CD4-positive, alpha-beta memory T cell (primary cell): Measurements from ENCODE around the gene FPGS. TPM values are rescaled to one million over a fixed set of nuclear protein-coding genes. Genes with fewer than 3 reads are reported as not detected.
"Not testable (repeated sequence)": the region's sequence is repeated elsewhere in the genome, so short reads cannot be mapped to it uniquely, and the experiment has no call there.

ENCODE experiments used
- CTCF ChIA-PET: fragments of 350-600 bp; sonication (Branson Sonifier 250); formaldehyde crosslinking; loops from one replicate; lab custom pipeline; 2021; ENCODE audit warnings: inconsistent platforms; ENCODE audit not compliant: partially characterized antibody; lab: Charles Lee
- POLR2A ChIA-PET: fragments of 350-600 bp; sonication (Branson Sonifier 250); formaldehyde crosslinking; loops from one replicate; lab custom pipeline; 2021; ENCODE audit not compliant: partially characterized antibody; lab: Charles Lee
- DNase-seq, 5 donors: peaks; one replicate each; pipeline versions ENCODE4 v3.0.0 to v3.0.0-alpha.2; 2020 to 2022; ENCODE audit warnings: mixed read lengths in 1 of 5
- H3K27ac ChIP-seq: one replicate; pipeline ENCODE4 v1.7.0; 2013; ENCODE audit warnings: low read depth, low read length
- H3K27me3 ChIP-seq: 2 replicates; pipeline ENCODE4 v1.7.0; 2013; ENCODE audit warnings: mild to moderate bottlenecking, low read length, moderate library complexity; ENCODE audit not compliant: insufficient read depth
- H3K36me3 ChIP-seq: 2 replicates; pipeline ENCODE4 v1.7.0; 2013; ENCODE audit warnings: mild to moderate bottlenecking, low read length, moderate library complexity; ENCODE audit not compliant: insufficient read depth
- H3K4me1 ChIP-seq: 2 replicates; pipeline ENCODE4 v1.7.0; 2013; ENCODE audit warnings: mild to moderate bottlenecking, low read length, moderate library complexity; ENCODE audit not compliant: insufficient read depth
- H3K4me3 ChIP-seq, 2 donors: one replicate each; pipeline ENCODE4 v1.7.0; 2013; ENCODE audit warnings: low read length in 2 of 2, mild to moderate bottlenecking in 1 of 2
- H3K9me3 ChIP-seq, 2 donors: one replicate each; pipeline ENCODE4 v1.7.0; 2013; ENCODE audit warnings: low read length in 2 of 2, control low read depth in 1 of 2; ENCODE audit not compliant: control insufficient read depth in 1 of 2
- H3K27ac Mint-ChIP-seq, 7 donors: one replicate each; pipeline ENCODE4 v1.8.0; 2020 to 2021; ENCODE audit warnings: mixed read lengths in 7 of 7, mild to moderate bottlenecking in 6 of 7, inconsistent platforms in 3 of 7, moderate library complexity in 3 of 7
- H3K27me3 Mint-ChIP-seq, 2 donors: one replicate each; pipeline ENCODE4 v1.8.0; 2020 to 2021; ENCODE audit warnings: mixed read lengths in 2 of 2
- H3K36me3 Mint-ChIP-seq, 2 donors: one replicate each; pipeline ENCODE4 v1.8.0; 2020 to 2021; ENCODE audit warnings: mixed read lengths in 2 of 2, inconsistent platforms in 1 of 2, mild to moderate bottlenecking in 1 of 2
- H3K4me1 Mint-ChIP-seq, 4 donors: one replicate each; pipeline ENCODE4 v1.8.0; 2020 to 2021; ENCODE audit warnings: mixed read lengths in 4 of 4, mild to moderate bottlenecking in 1 of 4
- H3K4me3 Mint-ChIP-seq, 8 donors: one replicate each; pipeline ENCODE4 v1.8.0; 2020 to 2021; ENCODE audit warnings: mixed read lengths in 8 of 8, mild to moderate bottlenecking in 7 of 8, moderate library complexity in 6 of 8, inconsistent platforms in 3 of 8
- H3K9me3 Mint-ChIP-seq, 8 donors: one replicate each; pipeline ENCODE4 v1.8.0; 2020 to 2021; ENCODE audit warnings: mixed read lengths in 8 of 8, mild to moderate bottlenecking in 5 of 8, inconsistent platforms in 3 of 8, moderate library complexity in 1 of 8
- intact Hi-C: fragments of 100-400 bp; cut with micrococcal nuclease; formaldehyde crosslinking; loops from one replicate; pipeline ENCODE4 v1.15.1; 2023
- polyA plus RNA-seq, 2 donors: library from polyadenylated mRNA; unstranded; fragments of 300-500 nt; fragmentation: Illumina TruSeq; gene quantifications; one replicate each; pipeline ENCODE4 v1.2.3, GENCODE V29; 2021
- total RNA-seq, 2 experiments: library from RNA; stranded (reverse); gene quantifications; one replicate each; pipeline ENCODE4 v1.2.3, GENCODE V29; 2021

FPGS gene
- total and polyA plus RNA-seq, 4 experiments from 2014 or later, result 49.4 to 101 (median 77.5) TPM

DNA sequence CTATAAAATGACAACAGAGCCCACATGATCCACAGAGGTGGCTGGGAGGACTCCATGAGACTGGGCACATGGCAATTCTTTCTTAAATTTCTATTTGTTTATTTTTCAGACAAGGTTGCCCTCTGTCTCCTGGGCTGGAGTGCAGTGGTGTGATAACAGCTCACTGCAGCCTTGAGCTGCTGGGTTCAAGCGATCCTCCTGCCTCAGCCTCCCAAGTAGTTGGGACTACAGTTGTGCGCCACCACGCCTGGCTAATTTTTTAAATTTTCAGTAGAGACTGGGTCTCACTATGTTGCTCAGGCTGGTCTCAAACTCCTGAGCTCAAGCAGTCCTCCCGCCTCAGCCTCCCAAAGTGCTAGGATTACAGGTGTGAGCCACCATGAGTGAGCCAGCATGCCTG lies 42.9 kb downstream of the FPGS start:
- DNase-seq, H3K4me1 Mint-ChIP-seq, H3K36me3 ChIP-seq, H3K27ac Mint-ChIP-seq, intact Hi-C loops, H3K27ac ChIP-seq, POLR2A ChIA-PET, H3K27me3 Mint-ChIP-seq, CTCF ChIA-PET, H3K27me3 ChIP-seq, H3K4me3 Mint-ChIP-seq, H3K4me1 ChIP-seq, H3K4me3 ChIP-seq: not testable (repeated sequence)
- Mint-ChIP-seq H3K36me3 (peaks cover 12 to 19% of the 10 kb centered on the region in 2 donors), H3K9me3 (peaks cover 0 to 23% (median 12%) of the 10 kb centered on the region in 8 donors)
- H3K9me3 ChIP-seq, result peaks cover 0 to 16% of the 10 kb centered on the region in 2 donors

DNA sequence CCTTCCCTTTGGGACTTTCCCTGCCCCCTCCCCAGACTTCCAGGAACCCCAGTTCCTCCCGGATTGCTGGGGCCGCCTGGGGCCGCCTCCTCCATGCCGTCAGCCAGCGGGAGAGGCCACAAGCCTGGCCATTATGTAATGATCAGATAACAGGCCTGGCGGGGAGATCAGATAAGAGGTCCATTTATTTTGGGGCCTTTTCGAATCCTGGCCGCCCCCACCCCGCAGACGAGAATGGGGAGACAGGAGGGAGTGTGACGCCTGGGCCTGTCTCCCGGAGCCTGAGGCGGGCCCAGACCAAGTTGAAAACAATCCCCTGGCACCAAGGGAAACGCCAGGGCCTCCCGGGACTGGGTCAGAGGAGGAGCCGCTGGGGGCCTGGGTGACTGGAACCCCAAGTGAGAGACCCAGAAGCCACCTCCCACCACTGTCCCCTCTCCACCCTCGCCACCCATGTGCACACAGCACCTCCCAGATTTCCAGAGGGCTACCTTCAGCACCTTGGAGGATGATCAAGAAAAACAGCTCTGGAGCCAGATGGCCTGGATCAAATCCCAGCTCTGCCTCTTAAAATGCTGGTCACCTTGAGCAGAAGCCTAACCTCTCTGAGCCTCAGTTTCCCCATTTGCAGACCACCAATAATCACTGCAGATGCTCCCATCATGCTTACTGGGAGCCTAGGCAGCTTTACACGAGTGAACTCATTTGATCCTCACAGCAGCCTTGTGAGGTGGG lies 43.9 kb downstream of the FPGS start:
- no peak overlapping the region for H3K4me3 Mint-ChIP-seq

DNA sequence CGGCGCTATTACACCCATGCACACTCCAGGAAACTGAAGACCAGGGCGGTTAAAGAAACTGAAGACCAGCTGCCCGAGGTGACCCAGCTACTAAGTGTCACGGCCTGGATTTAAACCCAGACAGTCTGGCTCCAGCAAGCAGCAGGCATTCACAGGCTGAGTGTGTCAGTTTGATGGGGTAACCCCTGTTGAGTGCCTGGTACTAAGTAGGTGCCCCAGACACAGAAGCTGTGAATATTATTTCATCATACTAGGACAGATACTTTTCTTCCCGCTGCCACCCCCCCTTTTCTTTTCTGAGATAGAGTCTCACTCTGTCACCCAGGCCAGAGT lies 44.5 kb downstream of the FPGS start:
- H3K9me3 Mint-ChIP-seq, result peaks cover 0 to 23% (median 13%) of the 10 kb centered on the region in 8 donors
- POLR2A ChIA-PET, result interaction anchor here (1.1 to 1.5 kb wide), 2 partner anchors 9 to 14 kb away, joined by 3 to 4 read pairs; no protein-coding TSS in a partner anchor
- H3K36me3 ChIP-seq, result no peaks in the 10 kb centered on the region
- intact Hi-C loops, result no loop called here
- H3K27ac Mint-ChIP-seq, result no peak overlapping the region
- peaks cover 9 to 18% of the 10 kb centered on the region in 2 donors for H3K36me3 Mint-ChIP-seq
- DNase-seq, result no peak
- no peaks in the 10 kb centered on the region for H3K27me3 ChIP-seq
- peaks cover 5% of the 10 kb centered on the region for H3K4me1 ChIP-seq
- CTCF ChIA-PET, result interaction anchor here (2.5 kb wide), 1 partner anchor 23 kb away, joined by 8 read pairs; no protein-coding TSS in a partner anchor
- H3K4me3 ChIP-seq, result no peak overlapping the region
- peaks cover 2 to 8% (median 5%) of the 10 kb centered on the region in 4 donors for H3K4me1 Mint-ChIP-seq
- no peaks in the 10 kb centered on the region for H3K27me3 Mint-ChIP-seq
- no peak overlapping the region for H3K4me3 Mint-ChIP-seq
- peaks cover 0 to 16% of the 10 kb centered on the region in 2 donors for H3K9me3 ChIP-seq
- no peak overlapping the region for H3K27ac ChIP-seq

More for the DNA sequence above, 43.9 kb downstream of the FPGS start:
- Histone ChIP-seq H3K4me1 (no peaks in the 10 kb centered on the region), H3K27ac (no peak overlapping the region), H3K27me3 (no peaks in the 10 kb centered on the region), H3K9me3 (peaks cover 0 to 16% of the 10 kb centered on the region in 2 donors), H3K36me3 (no peaks in the 10 kb centered on the region), H3K4me3 (no peak overlapping the region)
- CTCF ChIA-PET, result no interaction called here
- intact Hi-C loops, result no loop called here
- Mint-ChIP-seq H3K27ac (no peak overlapping the region), H3K36me3 (peaks cover 9 to 18% of the 10 kb centered on the region in 2 donors), H3K27me3 (no peaks in the 10 kb centered on the region), H3K4me1 (peaks cover 0 to 4% (median 1%) of the 10 kb centered on the region in 4 donors), H3K9me3 (peaks cover 0 to 23% (median 13%) of the 10 kb centered on the region in 8 donors)
- POLR2A ChIA-PET, result interaction anchor here (1.1 to 1.5 kb wide), 2 partner anchors 9 to 15 kb away, joined by 3 to 4 read pairs; no protein-coding TSS in a partner anchor
- DNase-seq, result no peak

DNA sequence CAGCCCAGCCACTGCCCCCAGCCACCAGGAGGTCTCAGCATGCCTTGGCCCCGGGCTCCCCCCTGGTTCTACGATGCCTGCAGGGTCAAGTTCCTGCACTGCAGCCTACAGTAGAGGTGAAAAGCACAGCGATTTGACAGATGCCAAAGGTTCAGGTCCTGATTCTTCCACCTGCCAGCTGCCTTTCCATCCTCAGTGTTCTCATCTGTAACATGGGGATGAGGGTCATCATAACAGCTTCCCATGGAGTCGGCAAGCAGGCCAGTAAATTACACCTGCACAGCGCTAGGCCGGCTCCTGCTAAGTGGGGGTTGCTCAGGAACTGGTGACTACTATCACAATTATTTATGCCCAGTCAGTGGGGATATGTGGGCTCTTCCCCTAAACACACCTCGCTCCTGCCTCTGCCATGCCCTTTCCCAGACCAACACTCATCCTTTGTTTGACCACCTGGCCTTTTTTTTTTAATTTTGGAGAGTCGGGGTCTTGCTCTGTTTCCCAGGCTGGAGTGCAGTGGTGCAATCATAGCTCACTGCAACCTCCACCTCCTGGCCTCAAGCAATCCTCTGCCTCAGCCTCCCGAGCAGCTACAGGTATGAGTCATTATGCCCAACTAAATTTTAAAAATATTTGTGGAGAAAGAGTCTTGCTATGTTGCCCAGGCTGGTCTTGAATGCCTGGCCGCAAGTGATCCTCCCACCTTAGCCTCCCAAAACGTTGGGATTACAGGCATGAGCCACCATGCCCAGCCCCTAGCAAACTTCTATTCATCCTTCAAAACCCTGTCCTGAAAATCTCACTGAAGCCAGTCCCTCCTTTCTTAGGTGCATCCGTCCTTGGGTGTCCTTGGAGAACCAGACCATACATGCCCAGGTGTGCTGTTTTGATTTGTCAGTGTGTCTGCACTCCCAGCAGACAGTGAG lies 45.4 kb downstream of the FPGS start:
- H3K27me3 Mint-ChIP-seq, result no peaks in the 10 kb centered on the region
- intact Hi-C loops, result no loop called here
- Histone ChIP-seq H3K36me3 (no peaks in the 10 kb centered on the region), H3K9me3 (peaks cover 0 to 16% of the 10 kb centered on the region in 2 donors), H3K4me1 (peaks cover 11% of the 10 kb centered on the region), H3K4me3 (no peak overlapping the region), H3K27me3 (no peaks in the 10 kb centered on the region), H3K27ac (no peak overlapping the region)
- H3K9me3 Mint-ChIP-seq, result peaks cover 0 to 23% (median 13%) of the 10 kb centered on the region in 8 donors
- CTCF ChIA-PET, result interaction anchor here (2.5 kb wide), 1 partner anchor 22 kb away, joined by 8 read pairs; no protein-coding TSS in a partner anchor
- H3K27ac Mint-ChIP-seq, result no peak overlapping the region
- peaks cover 3 to 17% (median 10%) of the 10 kb centered on the region in 4 donors for H3K4me1 Mint-ChIP-seq
- peaks cover 9 to 18% of the 10 kb centered on the region in 2 donors for H3K36me3 Mint-ChIP-seq
- DNase-seq, result no peak
- H3K4me3 Mint-ChIP-seq, result no peak overlapping the region
- POLR2A ChIA-PET, result interaction anchor here (1.1 to 1.5 kb wide), 2 partner anchors 10 to 13 kb away, joined by 3 to 4 read pairs; no protein-coding TSS in a partner anchor

DNA sequence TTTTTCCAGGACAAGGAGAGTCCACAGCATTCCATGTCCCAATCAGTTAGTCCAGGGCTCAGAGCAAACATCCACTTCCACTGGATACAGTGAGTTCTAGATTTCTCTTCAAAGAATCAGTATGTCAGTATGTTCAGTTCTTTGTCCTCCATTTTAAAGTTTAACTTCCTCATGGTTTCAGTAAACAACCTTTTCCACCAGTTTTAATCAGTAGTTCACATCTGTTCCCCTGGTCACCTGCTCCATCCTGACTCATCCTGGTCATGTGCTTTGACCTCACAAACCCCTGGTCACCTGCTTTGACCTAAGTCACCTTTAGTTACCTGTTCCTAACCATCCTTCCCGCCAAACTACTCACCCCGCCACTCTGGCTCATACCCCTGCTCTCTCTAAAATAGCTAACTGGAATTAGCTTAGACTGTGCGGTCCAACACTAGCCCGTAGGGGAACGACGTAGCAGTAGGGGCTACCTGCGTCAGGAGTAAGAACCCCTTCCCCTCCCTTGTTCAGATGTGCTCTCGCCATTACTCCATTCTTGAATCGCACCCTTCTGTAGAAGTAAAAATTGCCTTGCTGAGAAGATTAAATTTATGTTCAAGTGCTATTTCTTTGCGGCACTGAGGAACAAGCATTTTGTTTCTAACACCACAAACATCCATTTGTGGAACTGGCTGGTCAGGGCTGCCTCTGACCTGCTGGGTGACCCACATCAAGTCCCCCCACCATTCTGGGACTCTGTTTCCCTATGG lies 46.2 kb downstream of the FPGS start:
- CTCF ChIA-PET, result interaction anchor here (2.5 kb wide), 1 partner anchor 21 kb away, joined by 8 read pairs; no protein-coding TSS in a partner anchor
- H3K27ac Mint-ChIP-seq, result peak overlapping the region in 3 of 7 donors; percentile 12 to 30 (median 15)
- intact Hi-C loops, result no loop called here
- Histone ChIP-seq H3K27ac (no peak overlapping the region), H3K27me3 (no peaks in the 10 kb centered on the region), H3K9me3 (peaks cover 0 to 16% of the 10 kb centered on the region in 2 donors), H3K4me1 (peaks cover 18% of the 10 kb centered on the region), H3K4me3 (no peak overlapping the region), H3K36me3 (no peaks in the 10 kb centered on the region)
- peaks cover 0 to 23% (median 13%) of the 10 kb centered on the region in 8 donors for H3K9me3 Mint-ChIP-seq
- H3K36me3 Mint-ChIP-seq, result peaks cover 11 to 18% of the 10 kb centered on the region in 2 donors
- no peak for DNase-seq
- POLR2A ChIA-PET, result no interaction called here
- peaks cover 3 to 22% (median 14%) of the 10 kb centered on the region in 4 donors for H3K4me1 Mint-ChIP-seq
- H3K27me3 Mint-ChIP-seq, result no peaks in the 10 kb centered on the region
- H3K4me3 Mint-ChIP-seq, result no peak overlapping the region

DNA sequence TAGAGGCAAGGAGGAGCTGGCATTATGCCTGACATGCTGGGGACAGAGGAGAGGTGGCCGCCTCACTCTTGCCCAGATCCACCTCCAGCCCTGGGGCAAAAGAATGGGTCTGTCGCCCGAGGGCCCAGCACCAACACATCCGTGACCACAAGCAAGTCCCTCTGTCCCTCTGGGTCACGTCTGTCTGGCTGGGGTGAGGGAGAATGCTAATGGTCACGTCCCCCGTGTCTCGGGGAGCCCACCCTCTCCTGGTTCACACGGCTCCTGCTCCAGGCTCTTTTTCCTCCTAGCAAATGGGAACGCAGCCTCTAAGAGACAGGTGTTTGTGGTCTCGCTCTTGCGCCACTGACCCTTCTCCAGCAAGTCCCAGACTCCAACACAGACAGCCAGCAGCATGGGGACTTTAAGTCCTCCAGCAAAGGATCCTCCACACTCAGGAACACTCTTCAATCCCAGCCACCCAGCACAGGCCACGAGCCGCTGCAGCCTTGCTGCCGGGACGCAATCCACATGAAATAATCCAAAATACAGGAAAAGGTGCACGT lies 47.7 kb downstream of the FPGS start:
- intact Hi-C loops, result no loop called here
- H3K9me3 ChIP-seq, result peaks cover 0 to 16% of the 10 kb centered on the region in 2 donors
- Mint-ChIP-seq H3K27ac (peak overlapping the region in 1 of 7 donors; percentile 36), H3K4me3 (no peak overlapping the region), H3K36me3 (peaks cover 12 to 18% of the 10 kb centered on the region in 2 donors), H3K4me1 (peaks cover 3 to 30% (median 18%) of the 10 kb centered on the region in 4 donors), H3K9me3 (peaks cover 0 to 23% (median 13%) of the 10 kb centered on the region in 8 donors), H3K27me3 (no peaks in the 10 kb centered on the region)
- no peak overlapping the region for H3K27ac ChIP-seq
- no peak for DNase-seq
- ChIA-PET CTCF (no interaction called here), POLR2A (no interaction called here)
- H3K36me3 ChIP-seq, result no peaks in the 10 kb centered on the region
- H3K27me3 ChIP-seq, result no peaks in the 10 kb centered on the region
- no peak overlapping the region for H3K4me3 ChIP-seq
- H3K4me1 ChIP-seq, result peaks cover 25% of the 10 kb centered on the region
